Liver (tissue), 9 donors: ENCODE measurements around the gene KIF2C. TPM values are rescaled to one million over a fixed set of nuclear protein-coding genes. Genes with fewer than 3 reads are reported as not detected.
A peak's percentile ranks its signal among the peaks of the same experiment; 100 is the strongest.

Experiments used
- DNase-seq: peaks from one replicate; pipeline ENCODE4 v3.0.0-alpha.2; 2017; ENCODE audit warnings: low spot score
- H3K27ac ChIP-seq, 2 donors: one replicate each; pipeline ENCODE4 v1.7.0; 2013; ENCODE audit warnings: inconsistent platforms in 2 of 2, low read length in 2 of 2, control low read depth in 1 of 2, low read depth in 1 of 2, mild to moderate bottlenecking in 1 of 2
- H3K27me3 ChIP-seq, 4 donors: one replicate each; pipeline versions ENCODE4 v1.6.1 to v1.7.0; 2013; ENCODE audit warnings: low read length in 3 of 4, inconsistent platforms in 1 of 4, mild to moderate bottlenecking in 1 of 4, moderate library complexity in 1 of 4; ENCODE audit not compliant: control insufficient read depth in 4 of 4, insufficient read depth in 4 of 4
- H3K36me3 ChIP-seq, 4 donors: one replicate each; pipeline versions ENCODE4 v1.6.1 to v1.7.0; 2013; ENCODE audit warnings: low read length in 3 of 4, mild to moderate bottlenecking in 3 of 4, low read depth in 1 of 4, moderate library complexity in 1 of 4; ENCODE audit not compliant: control insufficient read depth in 4 of 4, insufficient read depth in 3 of 4
- H3K4me1 ChIP-seq, 4 donors: one replicate each; pipeline versions ENCODE4 v1.6.1 to v1.7.0; 2013; ENCODE audit warnings: low read length in 3 of 4, mild to moderate bottlenecking in 3 of 4, moderate library complexity in 1 of 4; ENCODE audit not compliant: control insufficient read depth in 4 of 4, insufficient read depth in 4 of 4
- H3K4me3 ChIP-seq, 3 donors: one replicate each; pipeline versions ENCODE4 v1.6.1 to v1.7.0; 2013; ENCODE audit warnings: low read length in 3 of 3, control low read depth in 1 of 3, low read depth in 1 of 3, mild to moderate bottlenecking in 1 of 3
- H3K9ac ChIP-seq, 2 donors: one replicate each; pipeline ENCODE4 v1.7.0; 2013; ENCODE audit warnings: low read length in 2 of 2, mild to moderate bottlenecking in 2 of 2, moderate library complexity in 2 of 2, control low read depth in 1 of 2, low read depth in 1 of 2
- H3K9me3 ChIP-seq, 4 donors: one replicate each; pipeline versions ENCODE4 v1.6.1 to v1.7.0; 2013; ENCODE audit warnings: low read length in 3 of 4; ENCODE audit not compliant: control insufficient read depth in 4 of 4
- EGR1 ChIP-seq, 2 donors: IDR thresholded peaks; 2 replicates each; pipeline ENCODE4 v1.6.1; 2016 to 2018; ENCODE audit warnings: antibody characterized with exemption in 2 of 2, low read depth in 2 of 2
- FOXA1 ChIP-seq: IDR thresholded peaks from 2 replicates; pipeline ENCODE4 v1.6.1; 2016; ENCODE audit warnings: antibody characterized with exemption
- FOXA2 ChIP-seq: IDR thresholded peaks from 2 replicates; pipeline ENCODE4 v1.6.1; 2016; ENCODE audit warnings: antibody characterized with exemption
- GABPA ChIP-seq, 2 donors: IDR thresholded peaks in 1 of 2; conservative IDR thresholded peaks in 1 of 2; 2 replicates each; pipeline ENCODE4 v1.6.1; 2016; ENCODE audit warnings: antibody characterized with exemption in 2 of 2, mild to moderate bottlenecking in 1 of 2, moderate library complexity in 1 of 2
- HNF4A ChIP-seq, 2 donors: conservative IDR thresholded peaks; 2 replicates each; pipeline ENCODE4 v1.6.1; 2016; ENCODE audit warnings: antibody characterized with exemption in 2 of 2, mild to moderate bottlenecking in 2 of 2
- JUND ChIP-seq, 2 donors: IDR thresholded peaks; 2 replicates each; pipeline ENCODE4 v1.6.1; 2016; ENCODE audit warnings: antibody characterized with exemption in 2 of 2
- NR2F2 ChIP-seq: IDR thresholded peaks from 2 replicates; pipeline ENCODE4 v1.6.1; 2016; ENCODE audit warnings: antibody characterized with exemption
- RAD21 ChIP-seq, 2 donors: IDR thresholded peaks; 2 replicates each; pipeline ENCODE4 v1.6.1; 2016; ENCODE audit warnings: antibody characterized with exemption in 2 of 2, mild to moderate bottlenecking in 2 of 2
- SP1 ChIP-seq: IDR thresholded peaks from 2 replicates; pipeline ENCODE4 v1.6.1; 2018; ENCODE audit warnings: antibody characterized with exemption, mild to moderate bottlenecking
- TAF1 ChIP-seq: conservative IDR thresholded peaks from 2 replicates; pipeline ENCODE4 v1.6.1; 2016; ENCODE audit warnings: antibody characterized with exemption, mild to moderate bottlenecking
- YY1 ChIP-seq: IDR thresholded peaks from 2 replicates; pipeline ENCODE4 v1.6.1; 2016; ENCODE audit warnings: antibody characterized with exemption, mild to moderate bottlenecking
- WGBS: extraction: QIAGEN DNeasy Blood & Tissue Kit; methylation state at CpG from one replicate; pipeline ENCODE4 v1.1.7; 2013; 5-methylcytosine and 5-hydroxymethylcytosine counted together
- polyA plus RNA-seq, 2 donors: library from polyadenylated mRNA; stranded (reverse) in 1 of 2; unstranded in 1 of 2; fragments of 200-250 nt in 1 of 2; fragments of >200 nt in 1 of 2; fragmentation: Nextera tagmentation in 1 of 2; extraction: Ambion mirVana in 1 of 2; gene quantifications; one replicate each; pipeline versions ENCODE4 v1.2.1 to v1.2.3, GENCODE V29; 2013 to 2015
- total RNA-seq, 2 donors: library from RNA; depleted of rRNA; stranded (reverse); fragments of >200 nt; gene quantifications; one replicate each; pipeline ENCODE4 v1.2.3, GENCODE V29; 2014
- TF ChIP-seq, protein P1 (sequence below): IDR thresholded peaks from 2 replicates; pipeline ENCODE4 v1.6.1; 2016; ENCODE audit warnings: antibody characterized with exemption
- TF ChIP-seq, protein P2 (sequence below): IDR thresholded peaks from 2 replicates; pipeline ENCODE4 v1.6.1; 2016; ENCODE audit warnings: antibody characterized with exemption
- TF ChIP-seq, protein P3 (sequence below): IDR thresholded peaks from 2 replicates; pipeline ENCODE4 v1.6.1; 2016; ENCODE audit warnings: antibody characterized with exemption
- TF ChIP-seq, protein P4 (sequence below): IDR thresholded peaks from 2 replicates; pipeline ENCODE4 v1.6.1; 2016; ENCODE audit warnings: antibody characterized with exemption, mild to moderate bottlenecking
- TF ChIP-seq, protein P5 (sequence below): fragments of 150-350 bp; IDR thresholded peaks from 2 replicates; pipeline ENCODE4 v1.5.1; 2017; ENCODE audit warnings: improper control_type of control experiment, low read depth, low read length; ENCODE audit not compliant: missing input control
- donor health status: healthy.
- donor health status: healthy.
- donor health status: healthy.
- donor health status: healthy.
- donor health status: healthy.

The KIF2C gene
- total and polyA plus RNA-seq, 4 donors, result 0.17 to 26.7 (median 0.73) TPM

DNA sequence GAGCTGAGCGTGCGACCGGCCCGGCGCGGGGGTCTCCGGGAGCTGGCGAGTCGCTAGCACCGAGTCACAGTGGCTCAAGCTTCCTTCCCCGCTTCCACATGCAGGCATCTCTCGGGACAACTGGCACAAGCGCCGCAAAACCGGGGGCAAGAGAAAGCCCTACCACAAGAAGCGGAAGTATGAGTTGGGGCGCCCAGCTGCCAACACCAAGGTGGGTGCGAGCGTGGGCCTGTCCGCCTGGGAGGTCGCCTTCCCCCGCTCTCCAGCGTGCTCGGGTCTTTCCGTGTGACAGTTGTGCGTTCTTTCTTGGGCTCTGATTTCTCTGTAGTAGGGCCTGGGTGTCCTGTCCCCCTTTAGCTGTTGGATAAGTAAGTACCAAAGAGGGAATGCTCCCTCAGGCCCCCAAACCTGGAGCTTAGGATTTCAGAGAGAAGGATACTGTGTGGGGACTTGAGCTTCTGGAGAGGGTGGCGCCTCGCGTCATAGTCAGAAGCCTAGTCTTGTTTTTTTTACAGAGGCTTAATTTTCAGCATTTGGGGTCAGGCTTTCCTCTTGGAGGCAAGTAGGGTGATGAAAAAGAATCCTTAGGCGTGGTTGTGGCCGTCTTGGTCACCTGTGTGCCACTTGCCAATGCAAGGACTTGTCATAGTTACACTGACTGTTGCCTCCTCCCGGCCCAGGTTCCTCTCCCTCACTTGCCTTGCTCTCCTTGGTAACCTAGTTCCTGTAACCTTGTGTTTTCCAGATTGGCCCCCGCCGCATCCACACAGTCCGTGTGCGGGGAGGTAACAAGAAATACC is 36.5 kb downstream of the KIF2C start:
- WGBS, result 14% methylated on average over 36 of the region's 36 CpGs
- Histone ChIP-seq H3K36me3 (peaks cover 5 to 29% (median 17%) of the 10 kb centered on the region in 4 donors), H3K4me1 (peaks cover 0 to 17% (median 8%) of the 10 kb centered on the region in 4 donors), H3K9ac (peak overlapping the region; percentile 86 to 96), H3K27me3 (no peaks in the 10 kb centered on the region), H3K4me3 (peak overlapping the region; percentile 75 to 97 (median 96)), H3K9me3 (no peaks in the 10 kb centered on the region), H3K27ac (peak overlapping the region; percentile 92 to 99)
- no peak for TF ChIP-seq EGR1 (IDR thresholded peaks at IDR 0.05; ENCODE audit: low read depth in 2 of 2)
- TF ChIP-seq, protein P1, sequence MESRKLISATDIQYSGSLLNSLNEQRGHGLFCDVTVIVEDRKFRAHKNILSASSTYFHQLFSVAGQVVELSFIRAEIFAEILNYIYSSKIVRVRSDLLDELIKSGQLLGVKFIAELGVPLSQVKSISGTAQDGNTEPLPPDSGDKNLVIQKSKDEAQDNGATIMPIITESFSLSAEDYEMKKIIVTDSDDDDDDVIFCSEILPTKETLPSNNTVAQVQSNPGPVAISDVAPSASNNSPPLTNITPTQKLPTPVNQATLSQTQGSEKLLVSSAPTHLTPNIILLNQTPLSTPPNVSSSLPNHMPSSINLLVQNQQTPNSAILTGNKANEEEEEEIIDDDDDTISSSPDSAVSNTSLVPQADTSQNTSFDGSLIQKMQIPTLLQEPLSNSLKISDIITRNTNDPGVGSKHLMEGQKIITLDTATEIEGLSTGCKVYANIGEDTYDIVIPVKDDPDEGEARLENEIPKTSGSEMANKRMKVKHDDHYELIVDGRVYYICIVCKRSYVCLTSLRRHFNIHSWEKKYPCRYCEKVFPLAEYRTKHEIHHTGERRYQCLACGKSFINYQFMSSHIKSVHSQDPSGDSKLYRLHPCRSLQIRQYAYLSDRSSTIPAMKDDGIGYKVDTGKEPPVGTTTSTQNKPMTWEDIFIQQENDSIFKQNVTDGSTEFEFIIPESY, result no peak
- no peak for TF ChIP-seq HNF4A (conservative IDR thresholded peaks at IDR 0.05)
- TF ChIP-seq GABPA (IDR thresholded peaks at IDR 0.05 in 1 of 2, conservative IDR thresholded peaks at IDR 0.05 in 1 of 2), result no peak
- no peak for TF ChIP-seq RAD21 (IDR thresholded peaks at IDR 0.05)
- TF ChIP-seq, protein P2, sequence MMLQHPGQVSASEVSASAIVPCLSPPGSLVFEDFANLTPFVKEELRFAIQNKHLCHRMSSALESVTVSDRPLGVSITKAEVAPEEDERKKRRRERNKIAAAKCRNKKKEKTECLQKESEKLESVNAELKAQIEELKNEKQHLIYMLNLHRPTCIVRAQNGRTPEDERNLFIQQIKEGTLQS, result no peak
- TF ChIP-seq, protein P3, sequence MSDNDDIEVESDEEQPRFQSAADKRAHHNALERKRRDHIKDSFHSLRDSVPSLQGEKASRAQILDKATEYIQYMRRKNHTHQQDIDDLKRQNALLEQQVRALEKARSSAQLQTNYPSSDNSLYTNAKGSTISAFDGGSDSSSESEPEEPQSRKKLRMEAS, result no peak
- TF ChIP-seq, protein P4, sequence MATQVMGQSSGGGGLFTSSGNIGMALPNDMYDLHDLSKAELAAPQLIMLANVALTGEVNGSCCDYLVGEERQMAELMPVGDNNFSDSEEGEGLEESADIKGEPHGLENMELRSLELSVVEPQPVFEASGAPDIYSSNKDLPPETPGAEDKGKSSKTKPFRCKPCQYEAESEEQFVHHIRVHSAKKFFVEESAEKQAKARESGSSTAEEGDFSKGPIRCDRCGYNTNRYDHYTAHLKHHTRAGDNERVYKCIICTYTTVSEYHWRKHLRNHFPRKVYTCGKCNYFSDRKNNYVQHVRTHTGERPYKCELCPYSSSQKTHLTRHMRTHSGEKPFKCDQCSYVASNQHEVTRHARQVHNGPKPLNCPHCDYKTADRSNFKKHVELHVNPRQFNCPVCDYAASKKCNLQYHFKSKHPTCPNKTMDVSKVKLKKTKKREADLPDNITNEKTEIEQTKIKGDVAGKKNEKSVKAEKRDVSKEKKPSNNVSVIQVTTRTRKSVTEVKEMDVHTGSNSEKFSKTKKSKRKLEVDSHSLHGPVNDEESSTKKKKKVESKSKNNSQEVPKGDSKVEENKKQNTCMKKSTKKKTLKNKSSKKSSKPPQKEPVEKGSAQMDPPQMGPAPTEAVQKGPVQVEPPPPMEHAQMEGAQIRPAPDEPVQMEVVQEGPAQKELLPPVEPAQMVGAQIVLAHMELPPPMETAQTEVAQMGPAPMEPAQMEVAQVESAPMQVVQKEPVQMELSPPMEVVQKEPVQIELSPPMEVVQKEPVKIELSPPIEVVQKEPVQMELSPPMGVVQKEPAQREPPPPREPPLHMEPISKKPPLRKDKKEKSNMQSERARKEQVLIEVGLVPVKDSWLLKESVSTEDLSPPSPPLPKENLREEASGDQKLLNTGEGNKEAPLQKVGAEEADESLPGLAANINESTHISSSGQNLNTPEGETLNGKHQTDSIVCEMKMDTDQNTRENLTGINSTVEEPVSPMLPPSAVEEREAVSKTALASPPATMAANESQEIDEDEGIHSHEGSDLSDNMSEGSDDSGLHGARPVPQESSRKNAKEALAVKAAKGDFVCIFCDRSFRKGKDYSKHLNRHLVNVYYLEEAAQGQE, result no peak
- no peak for TF ChIP-seq JUND (IDR thresholded peaks at IDR 0.05)
- no peak for TF ChIP-seq NR2F2
- TF ChIP-seq, protein P5, sequence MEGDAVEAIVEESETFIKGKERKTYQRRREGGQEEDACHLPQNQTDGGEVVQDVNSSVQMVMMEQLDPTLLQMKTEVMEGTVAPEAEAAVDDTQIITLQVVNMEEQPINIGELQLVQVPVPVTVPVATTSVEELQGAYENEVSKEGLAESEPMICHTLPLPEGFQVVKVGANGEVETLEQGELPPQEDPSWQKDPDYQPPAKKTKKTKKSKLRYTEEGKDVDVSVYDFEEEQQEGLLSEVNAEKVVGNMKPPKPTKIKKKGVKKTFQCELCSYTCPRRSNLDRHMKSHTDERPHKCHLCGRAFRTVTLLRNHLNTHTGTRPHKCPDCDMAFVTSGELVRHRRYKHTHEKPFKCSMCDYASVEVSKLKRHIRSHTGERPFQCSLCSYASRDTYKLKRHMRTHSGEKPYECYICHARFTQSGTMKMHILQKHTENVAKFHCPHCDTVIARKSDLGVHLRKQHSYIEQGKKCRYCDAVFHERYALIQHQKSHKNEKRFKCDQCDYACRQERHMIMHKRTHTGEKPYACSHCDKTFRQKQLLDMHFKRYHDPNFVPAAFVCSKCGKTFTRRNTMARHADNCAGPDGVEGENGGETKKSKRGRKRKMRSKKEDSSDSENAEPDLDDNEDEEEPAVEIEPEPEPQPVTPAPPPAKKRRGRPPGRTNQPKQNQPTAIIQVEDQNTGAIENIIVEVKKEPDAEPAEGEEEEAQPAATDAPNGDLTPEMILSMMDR, result no peak
- TF ChIP-seq TAF1, result no peak
- TF ChIP-seq YY1, result no peak
- TF ChIP-seq SP1, result no peak
- TF ChIP-seq FOXA2, result no peak
- TF ChIP-seq FOXA1, result no peak
- DNase-seq, result no peak
